NCI-H2107 treated with DMSO at 0.1 percent for 48 hours (cell line): ENCODE measurements around the gene KLB.
"Not testable (repeated sequence)": the region's sequence is repeated elsewhere in the genome, so short reads cannot be mapped to it uniquely, and the experiment has no call there.

Experiments
- DNase-seq: peaks from one replicate; lab custom pipeline; 2025; ENCODE audit not compliant: unreplicated experiment; lab: John Stamatoyannopoulos, UW

The KLB gene

GRCh38 chr4:39425297-39425696 lies 18.6 kb downstream of the KLB start:
- DNase-seq = not testable (repeated sequence)

GRCh38 chr4:39426728-39427127 lies 20.0 kb downstream of the KLB start:
- DNase-seq = no peak

- no peak for DNase-seq
Measured at GRCh38 chr4:39427520-39428114, 20.9 kb downstream of the KLB start.

GRCh38 chr4:39429476-39430334 lies 23.0 kb downstream of the KLB start:
- no peak for DNase-seq

- DNase-seq = no peak
Measured at GRCh38 chr4:39433878-39434492, 27.3 kb downstream of the KLB start.

- DNase-seq = no peak
Measured at GRCh38 chr4:39435659-39436563, 29.2 kb downstream of the KLB start.

- no peak for DNase-seq
Measured at GRCh38 chr4:39441593-39441992, 34.9 kb downstream of the KLB start.

- no peak for DNase-seq
Measured at GRCh38 chr4:39442998-39443397, 36.3 kb downstream of the KLB start.

- no peak for DNase-seq
Measured at GRCh38 chr4:39446483-39446841, 39.7 kb downstream of the KLB start.

- DNase-seq = no peak
Measured at GRCh38 chr4:39446842-39447573, 40.3 kb downstream of the KLB start.

GRCh38 chr4:39450618-39451017 lies 43.9 kb downstream of the KLB start:
- no peak for DNase-seq

GRCh38 chr4:39451423-39452023 lies 44.8 kb downstream of the KLB start:
- DNase-seq = no peak

- DNase-seq = no peak
Measured at GRCh38 chr4:39452153-39452859, 45.6 kb downstream of the KLB start.

- no peak for DNase-seq
Measured at GRCh38 chr4:39452860-39453587, 46.3 kb downstream of the KLB start.

- no peak for DNase-seq
Measured at GRCh38 chr4:39453738-39454137, 47.0 kb downstream of the KLB start.

GRCh38 chr4:39455486-39455885 lies 48.8 kb downstream of the KLB start:
- no peak for DNase-seq

GRCh38 chr4:39456946-39457763 lies 50.4 kb downstream of the KLB start:
- no peak for DNase-seq

- not testable (repeated sequence) for DNase-seq
Measured at GRCh38 chr4:39458161-39458504, 51.4 kb downstream of the KLB start.
